Stimulated activated CD8-positive, alpha-beta memory T cell treated with anti-CD3 and anti-CD28 coated beads, Interleukin-7, amount 100 ng/mL, for 24 hours (primary cell): ENCODE measurements around the gene PLB1.
"Not testable (repeated sequence)": the region's sequence is repeated elsewhere in the genome, so short reads cannot be mapped to it uniquely, and the experiment has no call there.

ENCODE experiments used
- DNase-seq: peaks from one replicate; pipeline ENCODE4 v3.0.0-alpha.2; 2020; ENCODE audit warnings: low read depth

PLB1 gene

DNA sequence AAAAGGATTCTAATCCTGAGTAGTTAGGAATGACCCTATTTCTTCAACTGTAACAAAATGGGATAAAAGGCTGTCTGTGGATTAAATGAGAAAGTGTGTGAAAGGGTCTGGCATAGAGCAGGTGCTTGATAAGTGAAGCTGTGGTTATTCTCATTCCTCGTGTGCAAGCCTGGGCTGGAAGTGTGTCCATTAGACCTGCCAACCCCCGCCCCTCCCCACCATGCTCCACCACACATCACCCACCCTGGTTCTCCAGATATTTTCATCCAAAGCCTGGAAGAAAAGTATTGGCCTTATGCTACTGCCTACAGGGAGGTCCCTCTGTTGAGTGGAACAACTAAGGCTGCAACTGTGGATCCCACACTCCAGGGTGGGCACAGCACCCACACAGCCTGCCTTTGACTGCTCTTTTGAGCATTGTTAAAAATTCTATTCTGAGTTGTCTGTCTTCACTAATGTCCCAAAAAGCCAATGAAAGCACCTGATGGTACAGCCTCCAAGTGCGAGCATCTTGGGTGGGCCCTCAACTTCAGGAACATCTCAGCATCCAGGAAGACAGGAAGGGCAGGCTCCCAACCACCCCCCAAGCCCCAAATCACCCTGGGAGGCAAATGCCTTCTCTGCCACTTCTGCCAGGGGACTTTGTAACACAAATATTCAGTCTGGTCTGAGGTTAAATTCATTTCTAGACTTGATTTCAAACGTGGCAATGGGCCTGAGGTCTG lies 153.0 kb downstream of the PLB1 start:
- DNase-seq: no peak

DNA sequence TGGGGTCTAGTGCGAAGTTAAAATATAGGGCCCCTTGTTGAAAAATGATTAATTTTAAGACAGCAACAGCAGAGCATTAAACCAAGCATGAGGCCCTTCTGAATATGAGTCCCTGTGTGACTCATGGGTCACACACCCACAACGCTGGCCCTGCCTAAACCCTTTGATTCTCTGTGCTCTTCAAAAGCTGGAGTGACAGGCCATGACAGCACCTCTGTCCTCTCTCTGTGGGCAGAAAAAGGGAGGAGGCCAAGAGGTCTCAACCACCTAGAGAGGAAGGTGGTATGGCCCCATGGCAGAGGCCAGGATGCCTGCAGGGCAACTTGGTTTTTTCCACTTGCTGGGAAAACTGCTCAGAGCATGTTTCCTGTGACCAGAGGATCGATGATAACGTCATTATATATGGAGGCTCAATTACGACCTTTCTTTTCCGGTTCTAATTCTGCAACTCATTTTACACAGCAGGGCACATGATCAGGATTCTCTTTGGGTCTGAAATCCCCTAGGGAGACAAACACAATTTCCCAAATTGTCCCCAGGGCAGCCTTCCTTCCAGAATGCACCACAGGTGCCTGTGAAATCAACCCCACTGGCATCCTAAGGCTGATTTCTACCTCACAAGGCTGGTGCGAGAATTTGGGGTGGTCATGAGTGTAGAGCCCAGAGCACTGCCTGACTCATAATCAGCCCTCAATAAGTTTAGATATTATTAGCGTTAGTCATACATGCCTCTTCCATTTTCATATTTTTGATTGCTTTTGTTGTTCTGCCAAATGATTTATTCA lies 153.8 kb downstream of the PLB1 start:
- DNase-seq: no peak

DNA sequence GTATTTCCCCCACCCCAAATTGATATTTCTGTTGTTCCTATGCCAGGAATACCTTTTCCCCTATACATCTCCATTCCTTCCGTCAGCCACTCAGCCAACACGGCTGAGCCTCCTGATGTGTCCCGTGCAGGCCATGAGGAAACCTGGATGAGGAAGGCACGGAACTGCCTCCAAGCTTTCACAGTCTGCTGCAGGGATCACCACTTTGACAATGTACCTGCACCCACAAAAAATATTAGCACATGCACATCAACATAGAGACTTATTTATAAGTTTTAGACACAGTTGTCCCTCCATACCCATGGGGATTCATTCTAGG lies 154.4 kb downstream of the PLB1 start:
- no peak for DNase-seq

- no peak for DNase-seq
These were observed 156.4 kb downstream of the PLB1 start for GRCh38 chr2:28652217-28652616.

GRCh38 chr2:28653892-28654662 lies 158.2 kb downstream of the PLB1 start:
- DNase-seq: no peak

- DNase-seq: no peak
These were observed 158.9 kb downstream of the PLB1 start for GRCh38 chr2:28654663-28655320.

- no peak for DNase-seq
These were observed 161.2 kb downstream of the PLB1 start for GRCh38 chr2:28656937-28657615.

DNA sequence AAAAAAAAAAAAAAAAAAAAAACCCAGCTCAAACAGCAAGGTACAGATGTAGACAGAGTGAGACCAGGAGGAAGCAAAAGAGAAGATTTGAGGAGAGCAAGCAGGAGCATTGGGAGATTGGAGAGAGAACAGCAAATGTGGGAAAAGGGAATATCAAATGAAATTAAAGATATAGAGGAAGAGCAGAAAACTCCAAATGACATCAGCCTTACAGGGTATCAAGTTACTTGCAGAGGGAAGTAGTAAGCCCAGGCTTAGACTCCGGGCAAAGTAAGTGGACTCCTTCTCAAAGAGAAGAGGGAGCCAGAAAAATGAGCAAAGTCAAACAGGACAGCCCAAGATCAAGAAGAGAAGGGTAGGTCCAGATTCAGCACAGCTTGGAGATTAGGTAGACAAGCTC lies 162.5 kb downstream of the PLB1 start:
- no peak for DNase-seq

DNA sequence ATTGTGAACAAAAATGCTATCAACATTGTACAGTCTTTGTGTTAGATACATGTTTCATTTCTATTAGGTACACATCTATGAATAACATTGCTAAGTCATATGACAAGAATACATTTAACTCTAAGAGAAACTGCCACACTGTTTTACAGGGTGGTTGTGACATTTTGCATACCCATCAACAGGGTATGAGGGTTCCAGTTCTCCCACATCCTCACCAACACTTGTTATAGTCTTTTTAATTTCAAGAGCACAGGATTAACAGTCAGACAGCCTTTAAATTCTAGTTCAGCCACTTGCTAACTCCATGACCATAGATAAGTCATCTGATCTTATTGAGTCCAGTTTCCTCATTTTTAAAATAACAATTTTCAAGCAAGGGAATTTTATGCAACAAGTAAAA lies 163.3 kb downstream of the PLB1 start:
- DNase-seq: no peak

DNA sequence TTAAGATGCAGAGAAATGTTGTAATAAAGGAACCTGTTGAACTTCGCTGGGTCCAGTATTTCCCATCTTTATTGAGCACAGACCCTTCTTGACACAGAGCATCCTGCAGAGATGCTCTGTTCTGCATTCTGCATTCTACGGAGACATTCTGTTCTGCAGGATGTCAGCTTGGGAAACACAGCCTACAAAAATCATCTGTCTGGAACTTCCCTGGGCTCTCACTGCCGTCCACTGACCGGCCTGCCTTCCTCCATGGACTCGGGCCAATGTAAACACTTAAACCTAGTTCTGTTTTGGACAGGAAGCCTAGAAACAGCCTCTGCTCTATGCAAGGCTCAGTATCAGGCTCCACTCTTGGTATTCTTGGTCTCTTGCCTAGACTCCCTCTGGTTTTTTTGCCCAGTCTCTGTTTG lies 165.7 kb downstream of the PLB1 start:
- no peak for DNase-seq

DNA sequence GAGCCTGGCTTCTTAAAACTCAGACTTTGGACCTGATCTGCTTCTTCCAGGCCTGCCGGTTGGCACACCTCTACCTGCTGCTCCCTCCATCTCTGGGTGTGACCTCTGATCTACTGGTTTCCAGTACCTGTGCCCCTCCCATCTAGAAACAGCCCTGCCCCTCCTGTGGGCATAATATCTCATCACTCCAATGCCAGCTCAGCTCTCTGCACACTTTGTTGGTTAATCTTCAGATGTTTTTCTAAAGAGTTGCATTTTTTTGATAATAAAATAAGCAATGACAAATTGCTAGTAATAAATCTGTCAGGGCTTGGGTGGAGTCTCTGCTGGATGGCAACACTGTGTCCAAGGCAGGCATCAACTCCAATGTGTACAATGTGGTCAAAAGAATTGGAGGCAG lies 166.2 kb downstream of the PLB1 start:
- DNase-seq: no peak

DNA sequence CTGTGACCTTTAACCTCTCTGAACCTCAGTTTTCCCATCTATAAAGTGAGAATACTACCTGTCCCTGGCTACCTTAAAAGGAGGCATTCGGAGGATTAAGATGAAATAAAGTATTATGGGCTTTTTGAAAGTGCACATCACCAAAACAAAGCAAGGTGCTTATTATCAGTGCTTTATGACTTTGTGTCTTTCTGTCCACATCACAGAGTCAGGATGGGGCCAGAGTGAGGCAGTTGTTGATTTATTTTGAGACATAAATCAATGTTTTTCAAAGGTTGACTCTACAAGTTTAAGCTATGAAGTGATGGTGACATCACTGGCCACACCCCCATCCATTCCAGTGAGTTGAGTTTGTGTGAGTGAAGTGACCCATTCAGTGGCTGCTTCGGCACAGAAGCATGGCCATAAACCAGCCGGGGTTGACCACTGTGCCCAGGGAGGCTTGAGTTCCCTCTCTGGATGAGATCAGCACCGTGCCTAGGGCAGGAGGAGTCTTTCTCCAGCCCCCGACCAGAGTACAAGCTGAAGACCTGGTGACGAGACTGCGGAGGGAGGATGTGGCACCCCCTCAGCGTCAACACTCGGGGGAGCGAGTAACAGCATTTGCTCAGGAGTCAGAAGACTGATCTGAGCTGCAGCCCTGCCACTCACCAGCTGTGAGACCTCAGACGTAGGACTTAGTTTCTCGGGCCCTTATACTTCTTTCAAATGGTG lies 166.8 kb downstream of the PLB1 start:
- DNase-seq: no peak

GRCh38 chr2:28663359-28663758 lies 167.5 kb downstream of the PLB1 start:
- DNase-seq: no peak

DNA sequence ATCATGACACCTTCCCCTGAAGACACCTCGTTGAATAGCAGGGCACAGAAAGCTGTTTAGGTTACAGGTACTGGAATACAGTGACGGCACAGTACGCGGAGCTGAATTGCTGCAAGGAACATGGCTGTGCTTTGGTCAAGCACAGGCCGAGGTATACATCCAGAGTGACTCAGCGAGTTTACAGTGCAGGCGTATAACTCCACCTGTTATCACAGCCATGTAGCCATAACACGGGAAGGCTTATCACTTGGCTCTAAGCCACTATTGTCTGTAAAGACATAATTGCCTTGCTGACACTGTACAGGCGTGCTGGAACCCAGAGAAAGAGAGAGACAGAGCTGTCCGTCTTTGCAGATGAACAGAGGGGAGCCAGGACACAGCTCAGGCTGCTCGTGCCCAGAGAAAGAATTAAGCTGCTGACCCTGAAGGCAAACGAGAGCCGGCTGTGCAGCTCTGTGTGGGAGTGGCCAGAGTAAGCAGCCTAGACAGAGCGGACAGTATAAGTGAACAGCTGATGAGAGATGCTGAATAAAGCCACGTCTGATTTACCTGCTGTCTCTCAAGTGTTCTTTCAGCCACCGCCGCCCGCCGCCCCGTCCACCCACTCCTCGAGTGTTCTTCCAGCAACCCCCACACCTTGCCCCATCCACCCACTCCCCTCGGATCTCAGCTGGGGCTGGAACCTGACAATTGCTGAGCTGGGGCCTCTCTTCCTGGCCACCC lies 168.4 kb downstream of the PLB1 start:
- DNase-seq: no peak

GRCh38 chr2:28665041-28665704 lies 169.3 kb downstream of the PLB1 start:
- no peak for DNase-seq

- not testable (repeated sequence) for DNase-seq
These were observed 170.0 kb downstream of the PLB1 start for GRCh38 chr2:28665811-28666377.

- no peak for DNase-seq
These were observed 170.8 kb downstream of the PLB1 start for GRCh38 chr2:28666496-28667184.

DNA sequence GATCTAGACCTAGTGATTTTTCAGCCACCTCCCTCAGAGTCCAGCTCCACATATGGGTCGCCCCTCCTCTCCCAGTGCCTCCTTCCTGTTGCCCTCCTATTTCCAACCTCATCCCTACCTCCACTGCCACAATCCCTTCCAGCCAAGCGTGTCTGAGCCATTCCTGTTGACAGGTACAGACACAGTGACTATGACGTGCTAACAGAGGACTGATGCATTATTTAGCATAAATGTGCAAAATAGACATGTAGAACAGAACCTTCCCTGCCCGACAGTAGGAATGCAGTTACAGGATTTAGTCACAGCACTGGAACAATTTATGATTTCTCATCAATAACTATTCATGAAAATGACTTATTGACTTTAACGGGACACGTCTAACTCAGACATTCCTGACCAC lies 171.4 kb downstream of the PLB1 start:
- DNase-seq: no peak
